Brain microvascular endothelial cell (primary cell): ENCODE results near the gene GSC2.
A peak's percentile ranks its signal among the peaks of the same experiment; 100 is the strongest.

Source experiments
- DNase-seq: peaks from one replicate; pipeline ENCODE4 v3.0.0-alpha.2; 2020
- H3K27ac ChIP-seq: fragments of 250-450 bp; sonication (Bioruptor Pico); 2 replicates; pipeline ENCODE4 v1.5.1; 2020; ENCODE audit warnings: mild to moderate bottlenecking, moderate library complexity
- H3K27me3 ChIP-seq: fragments of 250-450 bp; sonication (Bioruptor Pico); replicated peaks from 2 replicates; pipeline ENCODE4 v1.5.1; 2020; ENCODE audit warnings: mild to moderate bottlenecking
- H3K36me3 ChIP-seq: fragments of 250-450 bp; sonication (Bioruptor Pico); replicated peaks from 2 replicates; pipeline ENCODE4 v1.5.1; 2020; ENCODE audit warnings: mild to moderate bottlenecking
- H3K4me3 ChIP-seq: 2 replicates; pipeline ENCODE4 v1.5.1; 2011; ENCODE audit warnings: low read depth, mild to moderate bottlenecking, control low read depth, low read length, moderate library complexity
- in situ Hi-C: cut with HindIII; loops from 2 replicates; pipeline ENCODE4 v1.10.0; 2017; ENCODE audit warnings: low sequenced_read_pairs, low pct_ligation_motif_present
- TF ChIP-seq, protein P1 (sequence below): IDR thresholded peaks from 2 replicates; pipeline ENCODE4 v1.5.1; 2011; ENCODE audit warnings: low read depth, mild to moderate bottlenecking, moderate library complexity, low read length, control low read depth, inconsistent platforms; ENCODE audit errors: missing control alignments

GSC2 gene

DNA sequence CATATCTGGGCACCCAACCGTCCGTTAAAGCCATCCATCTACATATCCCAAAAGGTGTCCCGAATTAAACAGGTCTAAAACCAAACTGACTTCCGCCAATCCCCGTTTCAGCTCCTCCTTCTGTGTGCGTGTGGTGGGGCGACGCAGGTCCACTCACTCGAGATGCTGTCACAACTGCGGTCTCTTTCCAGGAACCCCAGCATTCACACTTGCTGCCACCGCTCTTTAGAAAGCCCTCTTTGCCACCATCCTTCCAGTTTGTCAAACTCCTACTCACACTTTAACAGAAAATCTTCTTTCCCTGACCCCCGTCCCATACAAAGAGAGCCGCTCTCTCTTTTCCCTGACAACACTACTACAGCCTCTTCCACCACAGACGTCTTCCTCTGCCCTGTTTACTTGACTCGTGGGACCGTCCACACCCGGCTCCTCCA, 6.1 kb downstream of the GSC2 start:
- DNase-seq = no peak
- TF ChIP-seq, protein P1, sequence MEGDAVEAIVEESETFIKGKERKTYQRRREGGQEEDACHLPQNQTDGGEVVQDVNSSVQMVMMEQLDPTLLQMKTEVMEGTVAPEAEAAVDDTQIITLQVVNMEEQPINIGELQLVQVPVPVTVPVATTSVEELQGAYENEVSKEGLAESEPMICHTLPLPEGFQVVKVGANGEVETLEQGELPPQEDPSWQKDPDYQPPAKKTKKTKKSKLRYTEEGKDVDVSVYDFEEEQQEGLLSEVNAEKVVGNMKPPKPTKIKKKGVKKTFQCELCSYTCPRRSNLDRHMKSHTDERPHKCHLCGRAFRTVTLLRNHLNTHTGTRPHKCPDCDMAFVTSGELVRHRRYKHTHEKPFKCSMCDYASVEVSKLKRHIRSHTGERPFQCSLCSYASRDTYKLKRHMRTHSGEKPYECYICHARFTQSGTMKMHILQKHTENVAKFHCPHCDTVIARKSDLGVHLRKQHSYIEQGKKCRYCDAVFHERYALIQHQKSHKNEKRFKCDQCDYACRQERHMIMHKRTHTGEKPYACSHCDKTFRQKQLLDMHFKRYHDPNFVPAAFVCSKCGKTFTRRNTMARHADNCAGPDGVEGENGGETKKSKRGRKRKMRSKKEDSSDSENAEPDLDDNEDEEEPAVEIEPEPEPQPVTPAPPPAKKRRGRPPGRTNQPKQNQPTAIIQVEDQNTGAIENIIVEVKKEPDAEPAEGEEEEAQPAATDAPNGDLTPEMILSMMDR = no peak
- Histone ChIP-seq H3K27ac (peak overlapping the region; percentile 28), H3K36me3 (peaks cover 31% of the 10 kb centered on the region), H3K27me3 (peaks cover 20% of the 10 kb centered on the region), H3K4me3 (peak overlapping the region; percentile 88)
- in situ Hi-C loops = no loop called here

DNA sequence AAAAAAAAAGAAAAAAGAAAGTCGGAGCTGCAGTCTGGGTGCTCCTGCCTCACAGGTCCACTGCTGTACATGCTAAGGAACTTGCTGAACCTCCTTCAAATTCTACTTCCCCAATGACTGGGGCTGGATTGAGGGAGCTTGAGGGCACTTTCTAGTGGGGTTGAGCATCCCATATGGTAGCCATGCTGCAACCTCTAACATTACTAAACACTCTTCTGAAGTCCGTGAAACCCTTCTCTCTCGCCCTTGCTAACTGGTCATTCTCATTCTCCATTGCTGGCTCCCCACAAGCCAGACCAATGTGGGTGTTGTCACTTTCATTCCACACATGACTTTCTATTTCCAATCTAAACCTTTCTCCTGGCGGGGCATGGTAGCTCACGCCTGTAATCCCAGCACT, 6.9 kb downstream of the GSC2 start:
- in situ Hi-C loops = no loop called here
- H3K36me3 ChIP-seq = peaks cover 39% of the 10 kb centered on the region
- H3K27ac ChIP-seq = no peak overlapping the region
- no peak overlapping the region for H3K4me3 ChIP-seq
- H3K27me3 ChIP-seq = peaks cover 13% of the 10 kb centered on the region
- no peak for DNase-seq
- TF ChIP-seq, protein P1 = no peak

DNA sequence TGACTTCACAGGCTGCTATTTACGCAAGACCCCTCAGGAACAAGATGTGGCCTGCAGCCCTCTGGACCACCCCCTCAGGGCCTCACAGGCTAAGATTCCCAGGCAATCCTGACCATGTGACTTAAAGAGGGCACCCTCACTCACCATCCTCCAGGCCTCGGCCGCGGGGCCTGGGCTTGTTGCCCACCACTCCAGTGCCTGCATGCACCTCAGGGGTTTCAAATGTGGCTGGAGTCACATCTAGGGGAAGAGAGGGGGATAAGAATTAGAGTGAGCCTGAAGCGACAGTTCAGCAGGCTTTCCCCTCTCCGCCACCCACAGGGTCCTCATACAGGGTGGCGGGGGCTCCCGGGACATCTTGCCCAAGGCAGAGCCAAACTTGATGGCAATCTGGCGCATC, 7.7 kb downstream of the GSC2 start:
- no peak for DNase-seq
- Histone ChIP-seq H3K27me3 (peaks cover 6% of the 10 kb centered on the region), H3K27ac (no peak overlapping the region), H3K4me3 (no peak overlapping the region), H3K36me3 (peaks cover 47% of the 10 kb centered on the region)
- TF ChIP-seq, protein P1 = no peak
- in situ Hi-C loops = no loop called here

DNA sequence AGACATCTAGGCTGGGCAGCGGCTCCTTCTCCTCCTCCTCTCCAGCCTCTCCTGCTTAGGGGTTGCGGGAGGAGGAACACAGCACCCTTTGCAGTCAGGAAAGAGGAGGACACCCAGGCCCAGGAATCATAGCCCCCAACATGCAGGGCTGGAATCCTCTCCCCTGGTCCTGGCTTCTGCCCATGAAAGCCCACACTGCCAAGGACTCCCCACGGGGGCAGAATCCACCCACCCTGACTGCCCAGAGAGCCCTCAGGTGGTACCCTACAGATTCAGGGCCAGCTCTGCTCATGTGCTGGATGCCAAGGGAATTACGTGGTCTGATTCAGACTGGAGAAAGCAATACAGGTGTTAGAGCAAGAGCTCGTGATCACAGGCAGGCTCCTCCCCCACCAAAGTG, 10.1 kb downstream of the GSC2 start:
- H3K36me3 ChIP-seq = peaks cover 67% of the 10 kb centered on the region
- TF ChIP-seq, protein P1 = no peak
- H3K27me3 ChIP-seq = no peaks in the 10 kb centered on the region
- in situ Hi-C loops = no loop called here
- H3K27ac ChIP-seq = no peak overlapping the region
- H3K4me3 ChIP-seq = no peak overlapping the region
- DNase-seq = no peak

DNA sequence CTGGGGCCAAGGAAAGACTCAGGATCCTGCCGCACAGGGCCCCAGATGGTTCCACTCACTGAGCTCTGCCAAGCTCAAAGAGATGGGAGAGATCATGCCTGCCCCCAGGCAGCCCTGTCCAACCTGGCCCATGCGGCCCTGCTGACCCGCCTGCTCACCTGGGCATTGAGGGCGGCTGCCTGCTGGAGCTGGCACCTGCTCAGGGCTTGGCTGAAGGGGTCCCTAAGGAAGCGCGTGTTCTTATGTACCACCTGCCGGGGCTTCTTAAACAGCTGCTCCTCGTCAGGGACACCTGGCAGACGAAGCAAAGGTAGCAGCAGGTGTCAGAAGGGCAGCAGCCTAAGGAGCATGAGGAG, 11.1 kb downstream of the GSC2 start:
- DNase-seq = no peak
- H3K36me3 ChIP-seq = peaks cover 77% of the 10 kb centered on the region
- H3K27ac ChIP-seq = no peak overlapping the region
- no peak overlapping the region for H3K4me3 ChIP-seq
- TF ChIP-seq, protein P1 = no peak
- H3K27me3 ChIP-seq = no peaks in the 10 kb centered on the region
- in situ Hi-C loops = no loop called here

DNA sequence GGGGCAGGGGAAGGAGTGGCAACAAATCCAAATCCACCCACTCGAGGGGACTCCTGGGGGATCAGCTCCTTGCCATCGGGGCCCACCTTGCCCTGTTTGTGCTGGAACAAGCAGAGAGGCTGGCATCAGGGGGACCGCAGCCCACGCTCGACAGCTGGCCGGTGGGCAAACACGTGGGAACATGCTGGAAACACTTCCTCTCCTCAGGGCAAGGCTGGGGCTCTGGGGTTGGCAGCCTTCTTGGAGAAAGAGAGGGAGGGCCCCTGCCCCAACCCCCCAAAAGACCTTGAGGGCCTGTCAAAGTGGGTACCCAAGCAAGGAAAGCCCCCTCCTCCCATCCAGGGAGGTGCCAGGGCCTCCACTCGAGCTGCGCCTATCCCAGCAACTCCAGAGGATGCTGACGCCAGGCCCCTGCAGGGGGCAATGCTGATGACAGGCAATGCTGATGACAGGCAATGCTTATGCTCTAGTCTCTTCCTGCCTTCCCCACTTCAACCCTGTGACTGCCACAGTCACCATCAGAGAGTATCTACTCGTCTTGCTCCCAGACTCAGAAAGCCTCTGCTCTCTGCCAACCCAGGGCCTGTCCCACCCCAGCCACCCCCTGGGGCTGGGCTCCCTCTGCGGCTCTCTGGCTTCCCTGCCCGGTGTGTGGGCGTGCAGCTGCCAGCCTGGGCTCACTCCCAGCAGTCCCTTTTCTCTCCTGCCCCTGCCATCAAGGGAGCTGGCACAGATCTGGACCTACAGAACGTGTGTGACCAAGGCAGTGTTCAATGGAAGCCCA, 11.7 kb downstream of the GSC2 start:
- Histone ChIP-seq H3K27me3 (no peaks in the 10 kb centered on the region), H3K36me3 (peaks cover 83% of the 10 kb centered on the region), H3K4me3 (no peak overlapping the region), H3K27ac (no peak overlapping the region)
- in situ Hi-C loops = no loop called here
- TF ChIP-seq, protein P1 = no peak
- no peak for DNase-seq
